Keratinocyte (primary cell): ENCODE data around the gene CYP4Z1. TPM values are rescaled to one million over a fixed set of nuclear protein-coding genes. Genes with fewer than 3 reads are reported as not detected.
"Not testable (repeated sequence)": the region's sequence is repeated elsewhere in the genome, so short reads cannot be mapped to it uniquely, and the experiment has no call there.

Experiments used
- DNase-seq: peaks from one replicate; pipeline ENCODE4 v3.0.0-alpha.2; 2011; ENCODE audit warnings: low read depth, missing footprints, low spot score
- FAIRE-seq: peaks from 2 replicates; lab custom pipeline; 2011; peaks lifted over from hg19 to GRCh38; lab: Jason Lieb, UNC
- H2AFZ ChIP-seq: 2 replicates; pipeline ENCODE4 v1.6.0; 2012; ENCODE audit warnings: low read length, control low read depth, inconsistent platforms; ENCODE audit not compliant: control insufficient read depth
- H3K27ac ChIP-seq: 2 replicates; pipeline ENCODE4 v1.5.1; 2011; ENCODE audit warnings: low read length; ENCODE audit not compliant: control insufficient read depth, insufficient read depth
- H3K27me3 ChIP-seq: 3 replicates; pipeline ENCODE4 v1.6.0; 2011; ENCODE audit warnings: low read length; ENCODE audit not compliant: control insufficient read depth, insufficient read depth; ENCODE audit errors: extremely low read depth
- H3K36me3 ChIP-seq, 2 experiments: 2 replicates in 1 of 2; 3 replicates in 1 of 2; pipeline ENCODE4 v1.5.1; 2011; ENCODE audit warnings: low read length in 2 of 2, mild to moderate bottlenecking in 1 of 2; ENCODE audit not compliant: control insufficient read depth in 2 of 2, insufficient read depth in 2 of 2; ENCODE audit errors: extremely low read depth in 1 of 2
- H3K4me1 ChIP-seq: 3 replicates; pipeline ENCODE4 v1.5.1; 2011; ENCODE audit warnings: low read length; ENCODE audit not compliant: control insufficient read depth, insufficient read depth; ENCODE audit errors: extremely low read depth
- H3K4me2 ChIP-seq: 3 replicates; pipeline ENCODE4 v1.6.0; 2011; ENCODE audit warnings: low read depth, low read length; ENCODE audit not compliant: control insufficient read depth, insufficient read depth; ENCODE audit errors: extremely low read depth
- H3K4me3 ChIP-seq, 3 experiments: fragments of 200-600 bp in 1 of 3; sonication (generic) in 1 of 3; 2 replicates in 2 of 3; 3 replicates in 1 of 3; pipeline ENCODE4 v1.5.1; 2011 to 2016; ENCODE audit warnings: low read length in 3 of 3, mild to moderate bottlenecking in 3 of 3, control low read depth in 2 of 3, inconsistent platforms in 1 of 3, low read depth in 1 of 3, mixed read lengths in 1 of 3, mixed run types in 1 of 3, moderate library complexity in 1 of 3; ENCODE audit not compliant: control insufficient read depth in 2 of 3, insufficient read depth in 2 of 3; ENCODE audit errors: extremely low read depth in 1 of 3
- H3K79me2 ChIP-seq: 2 replicates; pipeline ENCODE4 v1.6.0; 2012; ENCODE audit warnings: low read length; ENCODE audit not compliant: control insufficient read depth, insufficient read depth
- H3K9ac ChIP-seq: 3 replicates; pipeline ENCODE4 v1.6.0; 2011; ENCODE audit warnings: low read length; ENCODE audit not compliant: control insufficient read depth, insufficient read depth; ENCODE audit errors: extremely low read depth
- H3K9me1 ChIP-seq: 3 replicates; pipeline ENCODE4 v1.6.0; 2011; ENCODE audit warnings: low read length; ENCODE audit not compliant: control insufficient read depth, insufficient read depth; ENCODE audit errors: extremely low read depth
- H3K9me3 ChIP-seq: 2 replicates; pipeline ENCODE4 v1.5.1; 2012; ENCODE audit warnings: low read depth, low read length; ENCODE audit not compliant: control insufficient read depth
- H4K20me1 ChIP-seq: 3 replicates; pipeline ENCODE4 v1.6.0; 2011; ENCODE audit warnings: low read length; ENCODE audit not compliant: control insufficient read depth, insufficient read depth; ENCODE audit errors: extremely low read depth
- CTCF ChIP-seq, 3 experiments: IDR thresholded peaks in 1 of 3; conservative IDR thresholded peaks in 1 of 3; optimal IDR thresholded peaks in 1 of 3; 2 replicates in 2 of 3; 3 replicates in 1 of 3; pipeline versions ENCODE3 to v1.5.1; 2011; ENCODE audit warnings: low read length in 3 of 3, mild to moderate bottlenecking in 3 of 3, moderate library complexity in 2 of 3, control low read depth in 1 of 3, inconsistent platforms in 1 of 3; ENCODE audit not compliant: insufficient read depth in 2 of 3; ENCODE audit errors: extremely low read depth in 1 of 3
- EZH2 ChIP-seq: IDR thresholded peaks from one replicate; pipeline ENCODE4 v1.6.1; 2012; ENCODE audit warnings: inconsistent platforms, mild to moderate bottlenecking, low read length, moderate library complexity
- dilution Hi-C: fragments of 300-500 bp; cut with MboI; formaldehyde crosslinking; loops from one replicate; pipeline ENCODE4 v1.7.0; 2020; ENCODE audit warnings: low sequenced_read_pairs; ENCODE audit not compliant: extremely low pct_ligation_motif_present
- polyA plus RNA-seq, 5 experiments: library from polyadenylated mRNA; depleted of rRNA in 3 of 5; stranded (reverse) in 3 of 5; stranded (forward) in 1 of 5; unstranded in 1 of 5; fragments of >200 nt; gene quantifications; 1 replicate in 1 of 5; 2 replicates in 3 of 5; 3 replicates in 1 of 5; pipeline versions ENCODE4 v1.2.1 to v1.2.3, GENCODE V29; 2011 to 2012; ENCODE audit warnings: missing spikeins in 2 of 5, low read depth in 1 of 5, low replicate concordance in 1 of 5

Gene CYP4Z1
- polyA plus RNA-seq, 1 donor (not counting 4 experiments of a cell fraction or from before 2014, with no cell fraction given) = not detected

GRCh38 chr1:47128221-47128620 lies 61.2 kb downstream of the CYP4Z1 start:
- no peaks in the 10 kb centered on the region for H4K20me1 ChIP-seq
- no peak overlapping the region for H3K27ac ChIP-seq
- no peaks in the 10 kb centered on the region for H3K27me3 ChIP-seq
- no peak overlapping the region for H3K9ac ChIP-seq
- no peaks in the 10 kb centered on the region for H3K9me3 ChIP-seq
- H3K4me3 ChIP-seq = no peak overlapping the region
- no peak for TF ChIP-seq EZH2
- TF ChIP-seq CTCF (optimal IDR thresholded peaks at IDR 0.05 in 1 of 3, IDR thresholded peaks at IDR 0.05 in 1 of 3, conservative IDR thresholded peaks at IDR 0.05 in 1 of 3; ENCODE audit: extremely low read depth in 1 of 3, insufficient read depth in 2 of 3, low read length in 3 of 3) = no peak
- H3K4me2 ChIP-seq = no peak overlapping the region
- H3K4me1 ChIP-seq = no peaks in the 10 kb centered on the region
- H3K9me1 ChIP-seq = no peaks in the 10 kb centered on the region
- no peaks in the 10 kb centered on the region for H3K36me3 ChIP-seq
- no peaks in the 10 kb centered on the region for H3K79me2 ChIP-seq
- FAIRE-seq = no peak
- dilution Hi-C loops = no loop called here
- H2AFZ ChIP-seq = no peak overlapping the region
- DNase-seq = no peak

GRCh38 chr1:47128854-47129253 lies 61.8 kb downstream of the CYP4Z1 start:
- H3K4me2 ChIP-seq, DNase-seq, H3K9me1 ChIP-seq, H3K9ac ChIP-seq, H3K36me3 ChIP-seq, H2AFZ ChIP-seq, FAIRE-seq, H3K27ac ChIP-seq, H3K79me2 ChIP-seq, dilution Hi-C loops, H3K9me3 ChIP-seq, H4K20me1 ChIP-seq, H3K27me3 ChIP-seq, H3K4me3 ChIP-seq, H3K4me1 ChIP-seq: not testable (repeated sequence)

- H3K4me1 ChIP-seq, H3K27me3 ChIP-seq, DNase-seq, H3K79me2 ChIP-seq, H3K36me3 ChIP-seq, H3K9me3 ChIP-seq, FAIRE-seq, H4K20me1 ChIP-seq, H3K9me1 ChIP-seq, H2AFZ ChIP-seq, H3K9ac ChIP-seq, H3K27ac ChIP-seq, dilution Hi-C loops, H3K4me2 ChIP-seq, H3K4me3 ChIP-seq: not testable (repeated sequence)
These were observed 62.6 kb downstream of the CYP4Z1 start for GRCh38 chr1:47129489-47130230.

GRCh38 chr1:47132665-47133064 lies 65.6 kb downstream of the CYP4Z1 start:
- H3K9ac ChIP-seq, H3K79me2 ChIP-seq, DNase-seq, H3K4me2 ChIP-seq, H3K27ac ChIP-seq, FAIRE-seq, H2AFZ ChIP-seq, H4K20me1 ChIP-seq, H3K9me3 ChIP-seq, H3K9me1 ChIP-seq, H3K4me1 ChIP-seq, H3K27me3 ChIP-seq, dilution Hi-C loops, H3K4me3 ChIP-seq, H3K36me3 ChIP-seq: not testable (repeated sequence)
